RWPE1 (cell line): ENCODE measurements around the gene RAB3GAP2.

Experiments used
- CTCF ChIA-PET: fragments of 350-600 bp; sonication (Branson Sonifier 250); formaldehyde crosslinking; extraction: SDS; loops from one replicate; lab custom pipeline; 2021; lab: Yijun Ruan, JAX
- POLR2A ChIA-PET: fragments of 400-600 bp; formaldehyde crosslinking; extraction: SDS; loops from one replicate; lab custom pipeline; 2020; ENCODE audit warnings: antibody characterized with exemption; ENCODE audit not compliant: low non-redundant PET; lab: Yijun Ruan, JAX
- DNase-seq: peaks from one replicate; pipeline ENCODE4 v3.0.0; 2012; ENCODE audit warnings: low spot score
- H3K27ac ChIP-seq: fragments of 450-650 bp; 2 replicates; pipeline ENCODE4 v1.5.1; 2017
- CTCF ChIP-seq: fragments of 450-650 bp; conservative IDR thresholded peaks from 2 replicates; pipeline ENCODE4 v1.5.1; 2017; ENCODE audit warnings: low read depth, mild to moderate bottlenecking

The RAB3GAP2 gene

DNA sequence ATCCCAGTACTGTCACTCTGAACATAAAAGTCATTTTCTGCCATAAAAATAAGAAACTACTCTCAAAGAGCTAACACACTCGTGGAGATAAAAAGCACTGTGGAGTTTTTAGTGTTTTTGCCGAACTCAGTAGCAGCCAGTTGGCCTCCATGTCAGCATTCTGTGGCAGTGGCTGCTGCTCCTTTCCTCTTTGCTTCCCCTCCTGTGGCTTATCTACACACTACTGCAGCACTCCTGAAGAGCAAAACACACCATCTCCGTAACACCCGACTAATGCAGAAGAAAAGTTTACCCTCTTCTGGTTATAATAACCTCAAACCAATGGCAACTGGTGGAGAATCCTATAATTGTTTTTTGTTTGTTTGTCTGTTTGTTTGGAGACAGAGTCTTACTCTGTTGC lies 44.9 kb downstream of the RAB3GAP2 start:
- DNase-seq, result no peak
- POLR2A ChIA-PET, result no interaction called here
- no peak overlapping the region for H3K27ac ChIP-seq
- CTCF ChIA-PET, result interaction anchor here (0.6 to 0.7 kb wide), 2 partner anchors 11 to 459 kb away, joined by 3 read pairs; no protein-coding TSS in a partner anchor
- no peak for TF ChIP-seq CTCF

DNA sequence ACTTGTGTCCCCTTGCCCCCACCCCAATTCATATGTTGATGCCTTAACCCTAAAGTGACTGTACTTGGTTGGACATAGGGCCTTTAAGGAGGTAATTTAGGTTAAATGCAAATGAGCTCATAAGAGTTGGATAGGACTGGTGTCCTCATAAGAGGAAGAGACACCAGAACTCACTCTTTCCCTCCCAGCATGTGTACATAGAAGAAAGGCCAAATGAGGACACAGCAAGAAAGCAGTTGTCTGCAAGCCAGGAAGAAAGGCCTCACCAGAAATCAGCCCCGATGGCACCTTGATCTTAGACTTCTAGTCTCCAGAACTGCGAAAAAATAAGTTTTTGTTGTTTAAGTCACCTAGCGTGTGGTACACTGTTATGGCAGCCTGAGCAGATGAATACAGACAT lies 45.5 kb downstream of the RAB3GAP2 start:
- ChIA-PET CTCF (interaction anchor here (0.7 to 1.1 kb wide), 3 partner anchors 11 to 550 kb away, joined by 3 to 5 read pairs (median 5); no protein-coding TSS in a partner anchor), POLR2A (no interaction called here)
- no peak for DNase-seq
- H3K27ac ChIP-seq, result no peak overlapping the region
- TF ChIP-seq CTCF, result no peak

- DNase-seq, result no peak
- no peak for TF ChIP-seq CTCF
- POLR2A ChIA-PET, result no interaction called here
- no peak overlapping the region for H3K27ac ChIP-seq
- CTCF ChIA-PET, result interaction anchor here (1.0 to 1.1 kb wide), 2 partner anchors 55 to 551 kb away, joined by 5 read pairs; no protein-coding TSS in a partner anchor
Measured at GRCh38 chr1:220225957-220226356, 46.3 kb downstream of the RAB3GAP2 start.

- ChIA-PET CTCF (interaction anchor here (0.6 to 0.7 kb wide), 3 partner anchors 9 to 582 kb away, joined by 3 read pairs; no protein-coding TSS in a partner anchor), POLR2A (no interaction called here)
- no peak overlapping the region for H3K27ac ChIP-seq
- no peak for TF ChIP-seq CTCF
- no peak for DNase-seq
Measured at GRCh38 chr1:220224611-220225124, 47.6 kb downstream of the RAB3GAP2 start.

GRCh38 chr1:220224033-220224432 lies 48.2 kb downstream of the RAB3GAP2 start:
- TF ChIP-seq CTCF, result no peak
- no peak overlapping the region for H3K27ac ChIP-seq
- DNase-seq, result no peak
- CTCF ChIA-PET, result no interaction called here
- POLR2A ChIA-PET, result no interaction called here

GRCh38 chr1:220222939-220223338 lies 49.3 kb downstream of the RAB3GAP2 start:
- DNase-seq, result no peak
- POLR2A ChIA-PET, result interaction anchor here (0.7 kb wide), 1 partner anchor 12 kb away, joined by 3 read pairs; no protein-coding TSS in a partner anchor
- CTCF ChIA-PET, result no interaction called here
- TF ChIP-seq CTCF, result no peak
- no peak overlapping the region for H3K27ac ChIP-seq
